ENCODE data around the gene ARID3A.
"Not testable (repeated sequence)": the region's sequence is repeated elsewhere in the genome, so short reads cannot be mapped to it uniquely, and the experiment has no call there.

Gene ARID3A

DNA sequence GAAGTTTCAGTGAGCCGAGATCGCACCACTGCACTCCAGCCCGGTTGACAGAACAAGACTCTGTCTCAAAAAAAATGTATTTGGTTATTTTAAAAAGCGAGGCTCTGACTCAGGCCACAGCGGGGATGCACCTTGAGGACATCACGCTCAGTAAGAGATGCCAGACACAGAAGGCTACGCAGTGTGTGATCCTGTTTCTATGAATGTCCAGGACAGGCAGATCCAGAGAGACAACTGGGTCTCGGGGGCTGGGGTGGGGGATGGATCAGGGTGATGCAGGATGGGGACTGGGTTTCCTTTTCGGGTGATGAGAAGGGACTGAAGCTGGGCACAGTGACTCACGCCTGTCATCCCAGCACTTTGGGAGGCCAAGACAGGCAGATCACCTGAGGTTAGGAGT, 38.2 kb upstream of the ARID3A start:
- H3K4me3 ChIP-seq (ENCODE audit: control insufficient read depth, low read depth, low read length), result no peak overlapping the region
- TF ChIP-seq, protein P1, sequence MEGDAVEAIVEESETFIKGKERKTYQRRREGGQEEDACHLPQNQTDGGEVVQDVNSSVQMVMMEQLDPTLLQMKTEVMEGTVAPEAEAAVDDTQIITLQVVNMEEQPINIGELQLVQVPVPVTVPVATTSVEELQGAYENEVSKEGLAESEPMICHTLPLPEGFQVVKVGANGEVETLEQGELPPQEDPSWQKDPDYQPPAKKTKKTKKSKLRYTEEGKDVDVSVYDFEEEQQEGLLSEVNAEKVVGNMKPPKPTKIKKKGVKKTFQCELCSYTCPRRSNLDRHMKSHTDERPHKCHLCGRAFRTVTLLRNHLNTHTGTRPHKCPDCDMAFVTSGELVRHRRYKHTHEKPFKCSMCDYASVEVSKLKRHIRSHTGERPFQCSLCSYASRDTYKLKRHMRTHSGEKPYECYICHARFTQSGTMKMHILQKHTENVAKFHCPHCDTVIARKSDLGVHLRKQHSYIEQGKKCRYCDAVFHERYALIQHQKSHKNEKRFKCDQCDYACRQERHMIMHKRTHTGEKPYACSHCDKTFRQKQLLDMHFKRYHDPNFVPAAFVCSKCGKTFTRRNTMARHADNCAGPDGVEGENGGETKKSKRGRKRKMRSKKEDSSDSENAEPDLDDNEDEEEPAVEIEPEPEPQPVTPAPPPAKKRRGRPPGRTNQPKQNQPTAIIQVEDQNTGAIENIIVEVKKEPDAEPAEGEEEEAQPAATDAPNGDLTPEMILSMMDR (IDR thresholded peaks at IDR 0.05; ENCODE audit: control insufficient read depth, insufficient read depth, low read depth, low read length, missing control alignments), result no peak
- DNase-seq (ENCODE audit: low read depth), result no peak

GRCh38 chr19:888581-889385, 37.1 kb upstream of the ARID3A start:
- H3K4me3 ChIP-seq (ENCODE audit: control insufficient read depth, low read depth, low read length), result no peak overlapping the region
- no peak for DNase-seq (ENCODE audit: low read depth)
- TF ChIP-seq, protein P1 (IDR thresholded peaks at IDR 0.05; ENCODE audit: control insufficient read depth, insufficient read depth, low read depth, low read length, missing control alignments), result no peak

DNA sequence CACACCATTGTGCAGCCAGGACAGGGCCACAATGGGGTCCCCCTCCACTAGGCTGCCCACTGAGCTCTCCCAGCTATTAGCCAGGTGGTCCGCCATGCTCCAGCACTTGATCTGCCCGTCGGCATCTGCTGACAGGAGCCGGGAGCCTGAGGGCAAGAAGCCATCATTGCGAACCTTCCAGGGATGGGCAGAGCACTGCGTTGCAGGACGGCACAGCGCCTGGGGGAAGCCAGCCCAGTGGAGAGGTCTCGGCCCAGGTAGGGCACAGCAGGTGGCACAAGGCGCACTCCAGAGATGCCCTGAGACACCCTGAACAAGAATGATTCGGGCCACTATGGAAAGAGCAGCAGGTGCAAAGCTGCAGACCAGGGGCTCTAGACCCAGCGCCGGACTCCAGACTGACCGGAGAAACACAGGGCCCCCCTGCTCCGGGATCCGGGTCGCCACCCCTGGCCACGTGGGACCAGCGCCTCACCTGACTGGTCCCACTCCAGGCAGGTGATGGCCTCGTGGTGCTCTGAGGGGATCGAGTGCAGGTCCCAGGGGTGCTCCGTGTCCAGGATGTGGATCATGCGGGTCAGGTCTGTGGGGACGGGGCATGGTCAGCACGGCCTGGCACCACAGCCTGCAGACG, 36.1 kb upstream of the ARID3A start:
- DNase-seq (ENCODE audit: low read depth), result no peak
- TF ChIP-seq, protein P1 (IDR thresholded peaks at IDR 0.05; ENCODE audit: control insufficient read depth, insufficient read depth, low read depth, low read length, missing control alignments), result no peak
- H3K4me3 ChIP-seq (ENCODE audit: control insufficient read depth, low read depth, low read length), result no peak overlapping the region

DNA sequence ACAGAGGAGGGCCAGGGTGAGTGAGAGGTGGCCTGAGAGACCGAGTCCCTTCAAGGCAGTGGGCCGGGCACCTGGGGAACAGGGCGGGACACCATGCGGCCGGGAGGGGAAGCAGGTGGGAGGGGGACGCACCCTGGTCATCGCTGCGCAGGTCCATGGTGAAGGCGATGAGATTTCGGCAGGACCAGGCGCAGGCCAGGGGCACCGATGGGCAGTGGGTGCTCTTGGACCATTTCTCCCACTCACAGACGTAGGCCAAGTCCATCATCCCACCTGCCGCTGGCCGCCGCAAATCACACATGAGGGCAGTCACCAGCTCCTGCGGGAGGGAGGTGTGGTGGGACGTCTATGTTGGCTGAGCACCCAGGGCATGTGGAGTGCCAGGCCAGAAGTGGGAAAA, 35.0 kb upstream of the ARID3A start:
- no peak overlapping the region for H3K4me3 ChIP-seq (ENCODE audit: control insufficient read depth, low read depth, low read length)
- DNase-seq (ENCODE audit: low read depth), result no peak
- TF ChIP-seq, protein P1 (IDR thresholded peaks at IDR 0.05; ENCODE audit: control insufficient read depth, insufficient read depth, low read depth, low read length, missing control alignments), result no peak

- H3K4me3 ChIP-seq (ENCODE audit: control insufficient read depth, low read depth, low read length), result peak overlapping the region; percentile 93
- DNase-seq (ENCODE audit: low read depth), result not testable (repeated sequence)
Measured at GRCh38 chr19:891421-892200, 34.2 kb upstream of the ARID3A start.

GRCh38 chr19:892243-892893, 33.5 kb upstream of the ARID3A start:
- no peak for DNase-seq (ENCODE audit: low read depth)
- TF ChIP-seq, protein P1 (IDR thresholded peaks at IDR 0.05; ENCODE audit: control insufficient read depth, insufficient read depth, low read depth, low read length, missing control alignments), result no peak
- peak overlapping the region; percentile 93 for H3K4me3 ChIP-seq (ENCODE audit: control insufficient read depth, low read depth, low read length)

Measured in AG09309 (cell line).